ENCODE results near the gene NHSL2.

The NHSL2 gene

GRCh38 chrX:72071213-72071612, 160.6 kb downstream of the NHSL2 start:
- no peak for DNase-seq (ENCODE audit: low read depth)

- DNase-seq (ENCODE audit: low read depth), result no peak
Measured at GRCh38 chrX:72073633-72074032, 163.0 kb downstream of the NHSL2 start.

- no peak for DNase-seq (ENCODE audit: low read depth)
Measured at GRCh38 chrX:72078411-72078810, 167.8 kb downstream of the NHSL2 start.

GRCh38 chrX:72079607-72080006, 169.0 kb downstream of the NHSL2 start:
- no peak for DNase-seq (ENCODE audit: low read depth)

GRCh38 chrX:72080150-72080549, 169.5 kb downstream of the NHSL2 start:
- DNase-seq (ENCODE audit: low read depth), result no peak

- DNase-seq (ENCODE audit: low read depth), result no peak
Measured at GRCh38 chrX:72080800-72081199, 170.2 kb downstream of the NHSL2 start.

GRCh38 chrX:72081605-72082320, 171.1 kb downstream of the NHSL2 start:
- no peak for DNase-seq (ENCODE audit: low read depth)

- no peak for DNase-seq (ENCODE audit: low read depth)
Measured at GRCh38 chrX:72083291-72083690, 172.6 kb downstream of the NHSL2 start.

- DNase-seq (ENCODE audit: low read depth), result no peak
Measured at GRCh38 chrX:72084114-72084513, 173.5 kb downstream of the NHSL2 start.

- DNase-seq (ENCODE audit: low read depth), result no peak
Measured at GRCh38 chrX:72086995-72087394, 176.3 kb downstream of the NHSL2 start.

- DNase-seq (ENCODE audit: low read depth), result no peak
Measured at GRCh38 chrX:72088761-72089160, 178.1 kb downstream of the NHSL2 start.

- no peak for DNase-seq (ENCODE audit: low read depth)
Measured at GRCh38 chrX:72089254-72089653, 178.6 kb downstream of the NHSL2 start.

- DNase-seq (ENCODE audit: low read depth), result no peak
Measured at GRCh38 chrX:72094894-72095293, 184.2 kb downstream of the NHSL2 start.

GRCh38 chrX:72095370-72095769, 184.7 kb downstream of the NHSL2 start:
- DNase-seq (ENCODE audit: low read depth), result no peak

- no peak for DNase-seq (ENCODE audit: low read depth)
Measured at GRCh38 chrX:72097098-72097497, 186.5 kb downstream of the NHSL2 start.

- DNase-seq (ENCODE audit: low read depth), result no peak
Measured at GRCh38 chrX:72100051-72100755, 189.6 kb downstream of the NHSL2 start.

- DNase-seq (ENCODE audit: low read depth), result no peak
Measured at GRCh38 chrX:72100824-72101351, 190.2 kb downstream of the NHSL2 start.

- no peak for DNase-seq (ENCODE audit: low read depth)
Measured at GRCh38 chrX:72101597-72102037, 191.0 kb downstream of the NHSL2 start.

- no peak for DNase-seq (ENCODE audit: low read depth)
Measured at GRCh38 chrX:72102126-72102525, 191.5 kb downstream of the NHSL2 start.

GRCh38 chrX:72102760-72103159, 192.1 kb downstream of the NHSL2 start:
- DNase-seq (ENCODE audit: low read depth), result no peak

- DNase-seq (ENCODE audit: low read depth), result no peak
Measured at GRCh38 chrX:72105436-72105835, 194.8 kb downstream of the NHSL2 start.

GRCh38 chrX:72107320-72107719, 196.7 kb downstream of the NHSL2 start:
- no peak for DNase-seq (ENCODE audit: low read depth)

GRCh38 chrX:72107841-72108595, 197.4 kb downstream of the NHSL2 start:
- DNase-seq (ENCODE audit: low read depth), result no peak

All from fibroblast of the conjunctiva (primary cell).